HG03097 (cell line): ENCODE results near the gene XRCC1.
"Not testable (repeated sequence)": the region's sequence is repeated elsewhere in the genome, so short reads cannot be mapped to it uniquely, and the experiment has no call there.

Experiments used
- ATAC-seq: cut with Tn5 transposase; IDR thresholded peaks from one replicate; pipeline ENCODE4 v1.9.1; 2021; ENCODE audit not compliant: unreplicated experiment, low FRiP score

Gene XRCC1

GRCh38 chr19:43600326-43600725, 25.0 kb upstream of the XRCC1 start:
- ATAC-seq, result not testable (repeated sequence)

GRCh38 chr19:43599635-43600295, 24.4 kb upstream of the XRCC1 start:
- ATAC-seq, result no peak

GRCh38 chr19:43598445-43599240, 23.3 kb upstream of the XRCC1 start:
- no peak for ATAC-seq

- no peak for ATAC-seq
Observed at GRCh38 chr19:43597876-43598275, 22.5 kb upstream of the XRCC1 start.

GRCh38 chr19:43596842-43597461, 21.6 kb upstream of the XRCC1 start:
- no peak for ATAC-seq

GRCh38 chr19:43595999-43596841, 20.9 kb upstream of the XRCC1 start, which contains the start of the genes IRGQ and ZNF576:
TSS of gene IRGQ (minus strand) at chr19:43596134. CDS start at chr19:43595338, 796 bp downstream.
TSS of gene ZNF576 (plus strand) at chr19:43596595. CDS start at chr19:43597109, 514 bp downstream.
- ATAC-seq, result peak; percentile 74

GRCh38 chr19:43595605-43595998, 20.3 kb upstream of the XRCC1 start:
- ATAC-seq, result peak; percentile 1

GRCh38 chr19:43594710-43595604, 19.6 kb upstream of the XRCC1 start:
- ATAC-seq, result no peak

- no peak for ATAC-seq
Observed at GRCh38 chr19:43594081-43594697, 18.9 kb upstream of the XRCC1 start.

- ATAC-seq, result no peak
Observed at GRCh38 chr19:43592800-43593350, 17.5 kb upstream of the XRCC1 start.

GRCh38 chr19:43591904-43592772, 16.8 kb upstream of the XRCC1 start:
- ATAC-seq, result no peak

GRCh38 chr19:43589678-43590077, 14.4 kb upstream of the XRCC1 start:
- no peak for ATAC-seq

GRCh38 chr19:43589277-43589676, 13.9 kb upstream of the XRCC1 start:
- ATAC-seq, result no peak

- not testable (repeated sequence) for ATAC-seq
Observed at GRCh38 chr19:43587029-43587428, 11.7 kb upstream of the XRCC1 start.

- ATAC-seq, result no peak
Observed at GRCh38 chr19:43586346-43586745, 11.0 kb upstream of the XRCC1 start.

GRCh38 chr19:43584484-43584883, 9.2 kb upstream of the XRCC1 start:
- peak; percentile 41 for ATAC-seq

- no peak for ATAC-seq
Observed at GRCh38 chr19:43582495-43582894, 7.2 kb upstream of the XRCC1 start.

GRCh38 chr19:43581467-43581866, 6.1 kb upstream of the XRCC1 start:
- ATAC-seq, result no peak
